ENCODE data around the gene EFEMP1.
"Not testable (repeated sequence)": the region's sequence is repeated elsewhere in the genome, so short reads cannot be mapped to it uniquely, and the experiment has no call there.

EFEMP1 gene

GRCh38 chr2:55865096-55865835, 58.3 kb downstream of the EFEMP1 start:
- no peak for DNase-seq (ENCODE audit: low spot score)

- DNase-seq (ENCODE audit: low spot score), result no peak
These were observed 59.1 kb downstream of the EFEMP1 start for GRCh38 chr2:55864351-55865084.

- DNase-seq (ENCODE audit: low spot score), result peak; percentile 80
These were observed 60.8 kb downstream of the EFEMP1 start for GRCh38 chr2:55862673-55863390.

GRCh38 chr2:55862246-55862645, 61.3 kb downstream of the EFEMP1 start:
- peak; percentile 70 for DNase-seq (ENCODE audit: low spot score)

GRCh38 chr2:55861733-55862132, 61.8 kb downstream of the EFEMP1 start:
- DNase-seq (ENCODE audit: low spot score), result no peak

- DNase-seq (ENCODE audit: low spot score), result no peak
These were observed 62.8 kb downstream of the EFEMP1 start for GRCh38 chr2:55860832-55861231.

- DNase-seq (ENCODE audit: low spot score), result no peak
These were observed 63.7 kb downstream of the EFEMP1 start for GRCh38 chr2:55859875-55860274.

GRCh38 chr2:55857766-55858165, 65.8 kb downstream of the EFEMP1 start:
- DNase-seq (ENCODE audit: low spot score), result no peak

GRCh38 chr2:55856936-55857335, 66.6 kb downstream of the EFEMP1 start:
- no peak for DNase-seq (ENCODE audit: low spot score)

GRCh38 chr2:55848096-55848495, 75.5 kb downstream of the EFEMP1 start:
- no peak for DNase-seq (ENCODE audit: low spot score)

- no peak for DNase-seq (ENCODE audit: low spot score)
These were observed 77.2 kb downstream of the EFEMP1 start for GRCh38 chr2:55846426-55846825.

- no peak for DNase-seq (ENCODE audit: low spot score)
These were observed 78.6 kb downstream of the EFEMP1 start for GRCh38 chr2:55844986-55845385.

GRCh38 chr2:55843994-55844345, 79.6 kb downstream of the EFEMP1 start:
- no peak for DNase-seq (ENCODE audit: low spot score)

GRCh38 chr2:55843096-55843993, 80.2 kb downstream of the EFEMP1 start:
- peak; percentile 80 for DNase-seq (ENCODE audit: low spot score)

- DNase-seq (ENCODE audit: low spot score), result peak; percentile 13
These were observed 81.5 kb downstream of the EFEMP1 start for GRCh38 chr2:55842046-55842445.

GRCh38 chr2:55840460-55840859, 83.1 kb downstream of the EFEMP1 start:
- no peak for DNase-seq (ENCODE audit: low spot score)

- no peak for DNase-seq (ENCODE audit: low spot score)
These were observed 84.3 kb downstream of the EFEMP1 start for GRCh38 chr2:55839182-55839819.

- DNase-seq (ENCODE audit: low spot score), result no peak
These were observed 84.9 kb downstream of the EFEMP1 start for GRCh38 chr2:55838653-55839052.

GRCh38 chr2:55838117-55838516, 85.5 kb downstream of the EFEMP1 start:
- DNase-seq (ENCODE audit: low spot score), result not testable (repeated sequence)

- no peak for DNase-seq (ENCODE audit: low spot score)
These were observed 86.5 kb downstream of the EFEMP1 start for GRCh38 chr2:55837073-55837472.

- DNase-seq (ENCODE audit: low spot score), result not testable (repeated sequence)
These were observed 91.7 kb downstream of the EFEMP1 start for GRCh38 chr2:55831671-55832410.
